ENCODE results near the gene TMEM82. TPM values are rescaled to one million over a fixed set of nuclear protein-coding genes. Genes with fewer than 3 reads are reported as not detected.

Gene TMEM82
- polyA plus RNA-seq, 1 experiment, result not detected

GRCh38 chr1:15736038-15736891 is 6.0 kb upstream of the TMEM82 start, which contains the start of gene SLC25A34:
SLC25A34 (plus strand) TSS chr1:15736258; CDS start chr1:15736486, 228 bp downstream.
- H3K9me3 ChIP-seq (ENCODE audit: control insufficient read depth, insufficient read depth, low read length), result no peaks in the 10 kb centered on the region; the same call in 1 of the 2 replicates
- ChIA-PET POLR2A (no interaction called here), CTCF (no interaction called here)
- H3K27me3 ChIP-seq (ENCODE audit: control insufficient read depth, insufficient read depth, low read length), result no peaks in the 10 kb centered on the region
- no peak within 1 kb of the TSS for H3K27ac ChIP-seq (ENCODE audit: low read depth, low read length)
- H3K4me3 ChIP-seq (ENCODE audit: low read depth, low read length), result no peak within 1 kb of the TSS
- DNase-seq (ENCODE audit: low read depth, low spot score), result no peak
- no peak for TF ChIP-seq CTCF (IDR thresholded peaks at IDR 0.05; ENCODE audit: low read depth, low read length)

GRCh38 chr1:15736892-15737261 is 5.4 kb upstream of the TMEM82 start:
- POLR2A ChIA-PET, result interaction anchor here (0.7 kb wide), 1 partner anchor 42 kb away, joined by 4 read pairs; no protein-coding TSS in a partner anchor
- Histone ChIP-seq H3K4me3 (ENCODE audit: low read depth, low read length) (no peak overlapping the region), H3K27me3 (ENCODE audit: control insufficient read depth, insufficient read depth, low read length) (no peaks in the 10 kb centered on the region), H3K27ac (ENCODE audit: low read depth, low read length) (no peak overlapping the region), H3K9me3 (ENCODE audit: control insufficient read depth, insufficient read depth, low read length) (no peaks in the 10 kb centered on the region; the same call in 1 of the 2 replicates)
- TF ChIP-seq CTCF (IDR thresholded peaks at IDR 0.05; ENCODE audit: low read depth, low read length), result no peak
- no peak for DNase-seq (ENCODE audit: low read depth, low spot score)
- CTCF ChIA-PET, result no interaction called here

DNA sequence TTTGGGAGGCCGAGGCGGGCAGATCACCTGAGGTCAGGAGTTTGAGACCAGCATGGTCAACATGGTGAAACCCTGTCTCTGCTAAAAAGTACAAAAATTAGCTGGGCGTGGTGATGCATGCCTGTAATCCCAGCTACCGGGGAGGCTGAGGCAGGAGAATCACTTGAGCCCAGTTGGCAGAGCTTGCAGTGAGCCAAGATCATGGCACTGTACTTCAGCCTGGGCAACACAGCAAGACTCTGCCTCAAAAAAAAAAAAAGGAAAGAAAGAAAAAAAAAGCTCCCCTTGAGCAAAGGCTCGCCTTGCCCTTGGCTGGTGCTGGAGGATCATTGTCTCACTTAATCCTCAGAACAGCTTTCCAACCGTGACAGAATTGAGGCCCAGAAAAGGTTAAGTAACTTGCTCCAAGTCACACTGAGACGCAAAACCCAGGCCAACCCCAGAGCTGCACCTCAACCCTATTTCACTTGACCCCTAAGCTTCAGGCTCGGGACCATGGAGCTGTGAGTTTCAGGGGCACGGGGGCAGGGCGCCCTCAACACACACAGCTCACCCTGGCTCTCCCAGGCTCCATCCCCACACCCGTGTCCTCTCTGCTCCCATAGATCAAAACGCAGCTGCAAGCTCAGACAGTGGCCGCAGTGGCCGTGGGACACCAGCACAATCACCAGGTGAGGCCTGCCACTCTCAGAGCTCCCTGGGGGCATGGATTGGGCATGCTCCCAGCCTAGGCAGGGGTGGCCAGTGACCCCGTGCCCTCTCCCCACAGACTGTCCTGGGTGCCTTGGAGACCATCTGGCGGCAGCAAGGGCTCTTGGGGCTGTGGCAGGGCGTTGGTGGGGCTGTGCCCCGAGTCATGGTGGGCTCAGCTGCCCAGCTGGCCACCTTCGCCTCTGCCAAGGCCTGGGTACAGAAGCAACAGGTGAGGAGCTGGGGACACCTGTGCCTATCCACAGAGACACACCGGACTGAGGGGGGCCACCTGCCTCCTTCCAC is 4.7 kb upstream of the TMEM82 start:
- Histone ChIP-seq H3K27ac (ENCODE audit: low read depth, low read length) (no peak overlapping the region), H3K4me3 (ENCODE audit: low read depth, low read length) (no peak overlapping the region), H3K27me3 (ENCODE audit: control insufficient read depth, insufficient read depth, low read length) (no peaks in the 10 kb centered on the region), H3K9me3 (ENCODE audit: control insufficient read depth, insufficient read depth, low read length) (no peaks in the 10 kb centered on the region; the same call in 1 of the 2 replicates)
- ChIA-PET CTCF (interaction anchor here (0.6 to 1.2 kb wide), 2 partner anchors 18 to 616 kb away, joined by 3 read pairs; no protein-coding TSS in a partner anchor), POLR2A (interaction anchor here (0.6 to 0.7 kb wide), 2 partner anchors 41 to 84 kb away, joined by 4 read pairs; no protein-coding TSS in a partner anchor)
- DNase-seq (ENCODE audit: low read depth, low spot score), result no peak
- TF ChIP-seq CTCF (IDR thresholded peaks at IDR 0.05; ENCODE audit: low read depth, low read length), result no peak

- Histone ChIP-seq H3K4me3 (ENCODE audit: low read depth, low read length) (no peak overlapping the region), H3K9me3 (ENCODE audit: control insufficient read depth, insufficient read depth, low read length) (no peaks in the 10 kb centered on the region; the same call in 1 of the 2 replicates), H3K27me3 (ENCODE audit: control insufficient read depth, insufficient read depth, low read length) (no peaks in the 10 kb centered on the region), H3K27ac (ENCODE audit: low read depth, low read length) (no peak overlapping the region)
- POLR2A ChIA-PET, result interaction anchor here (0.6 kb wide), 1 partner anchor 83 kb away, joined by 4 read pairs; no protein-coding TSS in a partner anchor
- CTCF ChIA-PET, result interaction anchor here (1.2 kb wide), 1 partner anchor 19 kb away, joined by 3 read pairs; no protein-coding TSS in a partner anchor
- no peak for TF ChIP-seq CTCF (IDR thresholded peaks at IDR 0.05; ENCODE audit: low read depth, low read length)
- no peak for DNase-seq (ENCODE audit: low read depth, low spot score)
Observed at GRCh38 chr1:15738416-15739113, 3.7 kb upstream of the TMEM82 start.

Data from AG04450 (cell line).